GM23338 (cell line): ENCODE measurements around the gene SLC6A19. TPM values are rescaled to one million over a fixed set of nuclear protein-coding genes. Genes with fewer than 3 reads are reported as not detected.

Experiments
- ATAC-seq: fragments of 200-7000 bp; cut with Tn5 transposase; 3 replicates; pipeline ENCODE4 v1.9.1; 2020
- DNase-seq: peaks from one replicate; pipeline ENCODE4 v3.0.0-alpha.2; 2015; ENCODE audit warnings: low spot score
- H2AFZ ChIP-seq: fragments of 200-600 bp; sonication (generic); 2 replicates; pipeline ENCODE4 v1.8.0; 2016; ENCODE audit warnings: antibody characterized with exemption, mild to moderate bottlenecking, moderate library complexity
- H3F3A ChIP-seq: fragments of 200-600 bp; sonication (generic); replicated peaks from 2 replicates; pipeline ENCODE4 v1.8.0; 2017; ENCODE audit warnings: antibody characterized with exemption, mixed run types, low read depth
- H3K27ac ChIP-seq: fragments of 200-600 bp; sonication (generic); 2 replicates; pipeline ENCODE4 v1.6.1; 2016; ENCODE audit warnings: low read depth
- H3K27me3 ChIP-seq: fragments of 200-600 bp; sonication (generic); 2 replicates; pipeline ENCODE4 v1.8.0; 2016; ENCODE audit warnings: mild to moderate bottlenecking, mixed run types, moderate library complexity; ENCODE audit not compliant: insufficient read depth
- H3K36me3 ChIP-seq: fragments of 200-600 bp; sonication (generic); 2 replicates; pipeline ENCODE4 v1.8.0; 2016; ENCODE audit warnings: mild to moderate bottlenecking; ENCODE audit not compliant: insufficient read depth
- H3K4me1 ChIP-seq: fragments of 200-600 bp; sonication (generic); 2 replicates; pipeline ENCODE4 v1.8.0; 2016; ENCODE audit warnings: mild to moderate bottlenecking, moderate library complexity; ENCODE audit not compliant: insufficient read depth
- H3K4me2 ChIP-seq: fragments of 200-600 bp; sonication (generic); 2 replicates; pipeline ENCODE4 v1.7.1; 2017; ENCODE audit warnings: mixed run types
- H3K4me3 ChIP-seq: fragments of 200-600 bp; sonication (generic); 2 replicates; pipeline ENCODE4 v1.6.1; 2016; ENCODE audit warnings: mixed run types
- H3K79me2 ChIP-seq: fragments of 200-600 bp; sonication (generic); replicated peaks from 2 replicates; pipeline ENCODE4 v1.8.0; 2017; ENCODE audit warnings: mild to moderate bottlenecking; ENCODE audit not compliant: insufficient read depth
- H3K9me2 ChIP-seq: fragments of 200-600 bp; sonication (generic); 2 replicates; pipeline ENCODE4 v1.8.0; 2017; ENCODE audit not compliant: insufficient read depth
- H4K20me1 ChIP-seq: fragments of 200-600 bp; sonication (generic); replicated peaks from 2 replicates; pipeline ENCODE4 v1.8.0; 2017; ENCODE audit warnings: mild to moderate bottlenecking; ENCODE audit not compliant: insufficient read depth
- H3K27ac Mint-ChIP-seq: 2 replicates; pipeline ENCODE4 v1.8.0; 2020; ENCODE audit warnings: inconsistent platforms, mild to moderate bottlenecking, moderate library complexity, mixed read lengths
- H3K27me3 Mint-ChIP-seq: 3 replicates; pipeline ENCODE4 v1.8.0; 2022; ENCODE audit warnings: low read depth, mild to moderate bottlenecking, moderate library complexity, mixed read lengths, inconsistent platforms; ENCODE audit not compliant: insufficient read depth, poor library complexity
- H3K36me3 Mint-ChIP-seq: 3 replicates; pipeline ENCODE4 v1.8.0; 2021; ENCODE audit warnings: low read depth, mild to moderate bottlenecking, inconsistent platforms, moderate library complexity, mixed read lengths
- H3K4me1 Mint-ChIP-seq: 3 replicates; pipeline ENCODE4 v1.8.0; 2020; ENCODE audit warnings: mild to moderate bottlenecking, inconsistent platforms, mixed read lengths
- H3K4me3 Mint-ChIP-seq: 3 replicates; pipeline ENCODE4 v1.8.0; 2021; ENCODE audit warnings: moderate library complexity, mild to moderate bottlenecking, inconsistent platforms, mixed read lengths
- H3K9me3 Mint-ChIP-seq: 3 replicates; pipeline ENCODE4 v1.8.0; 2020; ENCODE audit warnings: moderate library complexity, mild to moderate bottlenecking, inconsistent platforms, mixed read lengths
- JUNB ChIP-seq: IDR thresholded peaks from one replicate; pipeline ENCODE4 v1.6.1; 2016; ENCODE audit warnings: antibody characterized with exemption; ENCODE audit not compliant: unreplicated experiment
- NANOG ChIP-seq: IDR thresholded peaks from 2 replicates; pipeline ENCODE4 v1.6.1; 2016; ENCODE audit warnings: antibody characterized with exemption, borderline replicate concordance
- STAT1 ChIP-seq: IDR thresholded peaks from one replicate; pipeline ENCODE4 v1.6.1; 2016; ENCODE audit warnings: antibody characterized with exemption; ENCODE audit not compliant: unreplicated experiment
- polyA plus RNA-seq: library from polyadenylated mRNA; unstranded; fragments of >200 nt; fragmentation: Nextera tagmentation; extraction: Ambion mirVana; gene quantifications from 2 replicates; pipeline ENCODE4 v1.2.1, GENCODE V29; 2016
- total RNA-seq: library from RNA; depleted of rRNA; stranded (reverse); fragments of >200 nt; shearing (Covaris generic); gene quantifications from 2 replicates; pipeline ENCODE4 v1.2.3, GENCODE V29; 2014
- TF ChIP-seq, protein P1 (sequence below): fragments of 250-450 bp; sonication (Bioruptor Pico); IDR thresholded peaks from 2 replicates; pipeline ENCODE4 v1.5.0; 2020; ENCODE audit warnings: mild to moderate bottlenecking, moderate library complexity
- TF ChIP-seq, protein P2 (sequence below): IDR thresholded peaks from 2 replicates; pipeline ENCODE4 v1.6.1; 2016; ENCODE audit warnings: antibody characterized with exemption

Gene SLC6A19
- total and polyA plus RNA-seq, 2 experiments from 2014 or later, result not detected

DNA sequence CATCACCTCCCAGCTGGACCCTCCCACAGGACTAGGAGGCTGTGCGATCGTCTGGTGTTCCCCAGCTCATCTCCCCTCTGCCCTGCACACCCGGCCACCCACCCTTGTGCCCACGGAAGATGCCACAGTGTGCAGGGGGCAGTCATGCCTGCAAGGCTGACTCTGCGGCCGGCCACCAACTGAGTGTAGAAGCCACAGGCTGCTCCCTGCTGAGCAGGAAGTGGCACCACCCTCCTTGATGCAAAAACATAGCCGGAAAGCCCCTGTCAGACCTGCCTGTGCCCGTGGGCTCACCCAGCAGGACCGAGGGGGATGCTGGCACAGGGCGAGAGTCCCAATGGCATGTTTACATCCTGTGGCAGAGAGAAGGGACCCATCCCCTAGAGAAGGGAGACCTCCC lies 49.2 kb upstream of the SLC6A19 start:
- Histone ChIP-seq H3K4me1 (no peaks in the 10 kb centered on the region), H3K36me3 (no peaks in the 10 kb centered on the region), H2AFZ (no peak overlapping the region), H3K4me3 (no peak overlapping the region), H4K20me1 (no peaks in the 10 kb centered on the region), H3K4me2 (no peak overlapping the region), H3K27me3 (peaks cover 22% of the 10 kb centered on the region), H3F3A (no peaks in the 10 kb centered on the region), H3K9me2 (no peaks in the 10 kb centered on the region), H3K27ac (no peak overlapping the region), H3K79me2 (no peaks in the 10 kb centered on the region)
- DNase-seq (no peak), ATAC-seq (no peak)
- peaks cover 2% of the 10 kb centered on the region; the same call in 2 of the 3 replicates for H3K9me3 Mint-ChIP-seq
- peaks cover 19% of the 10 kb centered on the region for H3K27me3 Mint-ChIP-seq
- no peak overlapping the region for H3K4me3 Mint-ChIP-seq
- H3K4me1 Mint-ChIP-seq, result peaks cover 10% of the 10 kb centered on the region
- TF ChIP-seq STAT1 (no peak), NANOG (no peak), JUNB (no peak)
- TF ChIP-seq, protein P1, sequence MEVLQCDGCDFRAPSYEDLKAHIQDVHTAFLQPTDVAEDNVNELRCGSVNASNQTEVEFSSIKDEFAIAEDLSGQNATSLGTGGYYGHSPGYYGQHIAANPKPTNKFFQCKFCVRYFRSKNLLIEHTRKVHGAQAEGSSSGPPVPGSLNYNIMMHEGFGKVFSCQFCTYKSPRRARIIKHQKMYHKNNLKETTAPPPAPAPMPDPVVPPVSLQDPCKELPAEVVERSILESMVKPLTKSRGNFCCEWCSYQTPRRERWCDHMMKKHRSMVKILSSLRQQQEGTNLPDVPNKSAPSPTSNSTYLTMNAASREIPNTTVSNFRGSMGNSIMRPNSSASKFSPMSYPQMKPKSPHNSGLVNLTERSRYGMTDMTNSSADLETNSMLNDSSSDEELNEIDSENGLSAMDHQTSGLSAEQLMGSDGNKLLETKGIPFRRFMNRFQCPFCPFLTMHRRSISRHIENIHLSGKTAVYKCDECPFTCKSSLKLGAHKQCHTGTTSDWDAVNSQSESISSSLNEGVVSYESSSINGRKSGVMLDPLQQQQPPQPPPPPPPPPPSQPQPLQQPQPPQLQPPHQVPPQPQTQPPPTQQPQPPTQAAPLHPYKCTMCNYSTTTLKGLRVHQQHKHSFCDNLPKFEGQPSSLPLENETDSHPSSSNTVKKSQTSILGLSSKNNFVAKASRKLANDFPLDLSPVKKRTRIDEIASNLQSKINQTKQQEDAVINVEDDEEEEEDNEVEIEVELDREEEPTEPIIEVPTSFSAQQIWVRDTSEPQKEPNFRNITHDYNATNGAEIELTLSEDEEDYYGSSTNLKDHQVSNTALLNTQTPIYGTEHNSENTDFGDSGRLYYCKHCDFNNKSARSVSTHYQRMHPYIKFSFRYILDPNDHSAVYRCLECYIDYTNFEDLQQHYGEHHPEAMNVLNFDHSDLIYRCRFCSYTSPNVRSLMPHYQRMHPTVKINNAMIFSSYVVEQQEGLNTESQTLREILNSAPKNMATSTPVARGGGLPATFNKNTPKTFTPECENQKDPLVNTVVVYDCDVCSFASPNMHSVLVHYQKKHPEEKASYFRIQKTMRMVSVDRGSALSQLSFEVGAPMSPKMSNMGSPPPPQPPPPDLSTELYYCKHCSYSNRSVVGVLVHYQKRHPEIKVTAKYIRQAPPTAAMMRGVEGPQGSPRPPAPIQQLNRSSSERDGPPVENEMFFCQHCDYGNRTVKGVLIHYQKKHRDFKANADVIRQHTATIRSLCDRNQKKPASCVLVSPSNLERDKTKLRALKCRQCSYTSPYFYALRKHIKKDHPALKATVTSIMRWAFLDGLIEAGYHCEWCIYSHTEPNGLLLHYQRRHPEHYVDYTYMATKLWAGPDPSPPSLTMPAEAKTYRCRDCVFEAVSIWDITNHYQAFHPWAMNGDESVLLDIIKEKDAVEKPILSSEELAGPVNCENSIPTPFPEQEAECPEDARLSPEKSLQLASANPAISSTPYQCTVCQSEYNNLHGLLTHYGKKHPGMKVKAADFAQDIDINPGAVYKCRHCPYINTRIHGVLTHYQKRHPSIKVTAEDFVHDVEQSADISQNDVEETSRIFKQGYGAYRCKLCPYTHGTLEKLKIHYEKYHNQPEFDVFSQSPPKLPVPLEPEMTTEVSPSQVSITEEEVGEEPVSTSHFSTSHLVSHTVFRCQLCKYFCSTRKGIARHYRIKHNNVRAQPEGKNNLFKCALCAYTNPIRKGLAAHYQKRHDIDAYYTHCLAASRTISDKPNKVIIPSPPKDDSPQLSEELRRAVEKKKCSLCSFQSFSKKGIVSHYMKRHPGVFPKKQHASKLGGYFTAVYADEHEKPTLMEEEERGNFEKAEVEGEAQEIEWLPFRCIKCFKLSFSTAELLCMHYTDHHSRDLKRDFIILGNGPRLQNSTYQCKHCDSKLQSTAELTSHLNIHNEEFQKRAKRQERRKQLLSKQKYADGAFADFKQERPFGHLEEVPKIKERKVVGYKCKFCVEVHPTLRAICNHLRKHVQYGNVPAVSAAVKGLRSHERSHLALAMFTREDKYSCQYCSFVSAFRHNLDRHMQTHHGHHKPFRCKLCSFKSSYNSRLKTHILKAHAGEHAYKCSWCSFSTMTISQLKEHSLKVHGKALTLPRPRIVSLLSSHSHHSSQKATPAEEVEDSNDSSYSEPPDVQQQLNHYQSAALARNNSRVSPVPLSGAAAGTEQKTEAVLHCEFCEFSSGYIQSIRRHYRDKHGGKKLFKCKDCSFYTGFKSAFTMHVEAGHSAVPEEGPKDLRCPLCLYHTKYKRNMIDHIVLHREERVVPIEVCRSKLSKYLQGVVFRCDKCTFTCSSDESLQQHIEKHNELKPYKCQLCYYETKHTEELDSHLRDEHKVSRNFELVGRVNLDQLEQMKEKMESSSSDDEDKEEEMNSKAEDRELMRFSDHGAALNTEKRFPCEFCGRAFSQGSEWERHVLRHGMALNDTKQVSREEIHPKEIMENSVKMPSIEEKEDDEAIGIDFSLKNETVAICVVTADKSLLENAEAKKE (CRISPR knock-in tag), result no peak
- TF ChIP-seq, protein P2, sequence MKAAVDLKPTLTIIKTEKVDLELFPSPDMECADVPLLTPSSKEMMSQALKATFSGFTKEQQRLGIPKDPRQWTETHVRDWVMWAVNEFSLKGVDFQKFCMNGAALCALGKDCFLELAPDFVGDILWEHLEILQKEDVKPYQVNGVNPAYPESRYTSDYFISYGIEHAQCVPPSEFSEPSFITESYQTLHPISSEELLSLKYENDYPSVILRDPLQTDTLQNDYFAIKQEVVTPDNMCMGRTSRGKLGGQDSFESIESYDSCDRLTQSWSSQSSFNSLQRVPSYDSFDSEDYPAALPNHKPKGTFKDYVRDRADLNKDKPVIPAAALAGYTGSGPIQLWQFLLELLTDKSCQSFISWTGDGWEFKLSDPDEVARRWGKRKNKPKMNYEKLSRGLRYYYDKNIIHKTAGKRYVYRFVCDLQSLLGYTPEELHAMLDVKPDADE, result no peak
- no peak overlapping the region for H3K27ac Mint-ChIP-seq
- 0 out of 3 replicates have a peak, but pooled peaks cover 1% of the 10 kb centered on the region for H3K36me3 Mint-ChIP-seq
